NOMO-1 (cell line): ENCODE results near the gene SVEP1.
"Not testable (repeated sequence)": the region's sequence is repeated elsewhere in the genome, so short reads cannot be mapped to it uniquely, and the experiment has no call there.

Experiments used
- DNase-seq, 2 experiments: peaks; one replicate each; lab custom pipeline; 2025; ENCODE audit not compliant: unreplicated experiment in 2 of 2; lab: John Stamatoyannopoulos, UW

SVEP1 gene

GRCh38 chr9:110579034-110579861 lies at the start of gene SVEP1:
Gene SVEP1 (minus strand): TSS chr9:110579741. CDS start chr9:110579543, 198 bp downstream.
- DNase-seq = peak; percentile 15 to 18

DNA sequence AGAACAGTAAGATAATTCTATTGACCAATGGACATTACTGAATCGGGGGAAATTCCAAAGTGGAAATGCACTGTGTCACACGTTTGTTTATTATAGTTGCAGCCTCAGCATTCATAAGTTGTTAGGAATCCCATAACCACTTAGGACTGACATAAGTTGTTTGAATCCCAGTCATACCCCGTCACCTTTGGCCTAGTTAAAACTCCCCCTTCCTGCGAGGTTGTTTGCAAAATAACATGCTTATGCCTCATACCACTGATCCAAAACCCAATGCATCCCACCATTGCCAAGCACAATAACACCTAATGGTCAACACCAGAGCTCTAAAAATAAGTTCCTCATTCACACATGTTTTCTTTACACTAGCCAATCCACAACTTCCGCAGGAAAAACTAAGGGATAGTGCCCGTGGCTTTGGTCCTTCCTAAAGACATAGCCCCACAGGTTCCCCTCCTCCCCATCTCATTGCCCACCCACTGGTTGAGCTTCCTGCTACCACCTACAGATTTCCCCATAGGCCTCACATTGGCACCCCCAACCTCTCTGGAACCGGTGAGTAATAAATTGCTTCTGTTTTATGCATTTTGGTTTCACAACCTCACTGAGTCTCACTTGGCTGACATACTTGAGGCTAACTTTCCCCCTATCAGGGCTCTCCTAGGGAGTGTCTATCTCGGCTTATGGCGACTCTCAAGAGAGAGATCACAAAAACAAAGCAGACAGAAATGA lies 46.7 kb upstream of the SVEP1 start:
- DNase-seq = peak in 1 of 2 experiments; percentile 4

DNA sequence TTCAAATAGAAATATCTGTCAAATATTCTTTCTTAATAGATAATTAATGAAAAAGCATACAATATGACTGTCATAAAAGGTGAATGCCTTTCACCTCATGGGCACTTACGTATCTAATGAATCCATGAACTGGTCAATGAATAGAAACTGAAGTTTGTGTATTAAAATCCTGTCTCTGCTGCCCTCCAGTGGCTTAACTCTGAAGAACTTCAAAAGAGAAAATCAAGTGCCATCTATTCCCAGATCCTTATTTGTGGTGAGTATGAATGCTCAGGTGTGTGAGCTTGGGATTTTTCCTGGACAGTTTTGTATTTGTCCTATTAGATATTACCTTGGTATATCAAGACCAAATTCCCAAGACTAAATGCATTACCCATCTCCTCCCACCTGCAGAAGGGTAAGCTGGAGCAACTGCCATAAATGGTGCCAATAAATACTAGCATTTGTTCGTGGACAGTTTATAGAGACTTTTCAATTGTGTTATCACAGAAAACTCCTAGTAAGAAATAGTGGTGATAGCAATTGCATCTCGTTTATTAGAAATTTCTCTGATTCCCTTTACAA lies 44.0 kb upstream of the SVEP1 start:
- DNase-seq = peak in 1 of 2 experiments; percentile 59

- DNase-seq = no peak
Measured at GRCh38 chr9:110622368-110622767, 42.8 kb upstream of the SVEP1 start.

DNA sequence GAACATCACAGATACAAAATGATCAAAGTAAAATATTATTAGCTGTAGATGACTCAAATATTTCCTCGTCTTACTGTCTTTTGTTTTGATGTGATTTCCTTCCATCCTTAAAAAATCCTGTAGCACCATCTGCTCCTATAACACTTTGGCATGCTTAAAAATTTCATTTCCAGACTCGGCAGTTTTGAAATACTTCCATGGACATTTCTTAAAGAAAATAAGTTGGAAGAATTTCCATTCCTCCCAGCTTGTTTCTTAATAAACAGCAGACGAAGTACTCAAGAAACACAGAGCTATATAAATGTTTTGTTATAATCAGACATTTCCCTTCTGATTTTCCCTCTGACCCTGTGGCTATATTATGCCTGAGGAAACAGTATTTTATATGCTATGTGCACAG lies 41.2 kb upstream of the SVEP1 start:
- DNase-seq = no peak

DNA sequence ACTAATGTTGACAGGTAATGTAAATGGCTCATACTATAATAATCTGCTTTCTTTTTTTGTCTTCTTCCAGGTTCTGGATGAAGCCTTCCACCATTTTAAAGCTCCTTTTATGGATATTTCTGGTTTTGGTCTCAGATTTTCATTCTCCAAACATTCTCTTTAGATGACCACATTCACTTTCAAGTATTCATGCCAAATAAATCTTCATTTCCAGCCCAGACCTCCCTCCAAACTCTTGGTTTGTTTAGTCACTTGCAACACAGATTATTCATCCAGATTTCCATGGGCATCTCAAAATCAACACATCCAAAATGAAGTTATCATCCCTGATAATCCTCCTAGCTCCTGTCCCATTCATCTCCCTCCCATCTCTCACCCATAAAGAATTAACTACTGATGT lies 40.3 kb upstream of the SVEP1 start:
- no peak for DNase-seq

DNA sequence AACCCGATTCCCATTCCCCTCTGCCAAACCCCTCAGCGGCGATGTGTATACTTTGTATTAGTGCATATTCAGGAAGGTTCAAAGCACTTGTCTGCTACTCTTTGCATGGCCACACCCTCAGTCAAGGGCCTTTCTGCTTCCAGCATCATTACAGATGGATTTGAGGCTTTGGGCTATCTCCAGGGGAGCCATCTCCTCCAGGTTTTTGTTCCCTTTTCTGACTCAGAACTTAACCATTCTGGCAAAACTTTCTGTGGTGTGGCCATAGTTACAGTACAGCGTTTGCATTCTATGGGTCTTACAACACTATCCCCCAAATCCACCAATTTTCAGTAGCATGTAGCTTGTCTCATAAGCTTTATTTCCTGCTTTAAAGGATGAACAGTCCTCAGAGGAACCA lies 36.0 kb upstream of the SVEP1 start:
- no peak for DNase-seq

- not testable (repeated sequence) for DNase-seq
Measured at GRCh38 chr9:110614576-110614975, 35.0 kb upstream of the SVEP1 start.

DNA sequence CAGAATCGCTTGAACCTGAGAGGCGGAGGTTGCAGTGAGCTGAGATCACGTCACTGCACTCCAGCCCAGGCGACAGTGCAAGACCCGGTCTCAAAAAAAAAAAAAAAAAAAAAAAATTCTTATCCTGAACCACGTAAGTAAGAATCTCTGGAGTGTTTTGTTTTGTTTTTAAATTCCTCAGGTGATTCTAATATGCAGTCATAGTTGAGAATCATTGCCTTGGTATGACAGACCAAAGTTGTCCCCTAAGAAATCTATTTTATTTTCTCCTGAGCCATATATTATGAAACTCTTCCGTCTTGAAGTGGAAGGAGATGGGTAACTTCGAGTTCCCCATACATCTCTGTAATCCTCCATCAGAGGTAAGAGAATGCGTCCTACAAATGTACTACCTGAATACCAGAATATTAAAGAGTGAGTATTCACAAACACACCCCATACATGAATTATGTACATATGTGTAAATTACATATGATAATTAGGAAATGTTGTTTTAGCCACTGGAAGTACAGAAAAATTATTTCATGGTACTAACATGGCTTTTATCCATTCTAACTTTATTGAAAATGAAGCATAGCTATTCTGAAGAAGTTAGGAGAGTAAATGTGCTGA lies 26.7 kb upstream of the SVEP1 start:
- DNase-seq = no peak

DNA sequence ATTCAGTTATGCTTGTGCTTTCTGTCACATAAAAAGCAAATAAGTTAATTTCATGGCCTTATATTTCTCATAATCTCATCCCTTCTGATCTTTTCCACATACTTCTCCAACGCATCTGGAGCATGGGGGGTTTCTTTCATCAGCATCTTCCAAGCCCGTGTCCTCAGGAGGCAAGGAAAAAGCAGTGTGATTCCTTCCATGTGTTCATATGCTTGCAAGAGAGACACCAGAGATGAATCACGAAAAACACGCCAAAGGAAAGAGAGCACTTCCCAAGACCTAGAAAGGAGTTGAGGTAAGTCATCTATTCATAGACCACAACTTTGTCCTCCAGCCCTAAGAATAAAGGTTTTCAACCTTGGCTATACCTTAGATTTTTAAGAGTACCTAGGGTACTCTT lies 26.0 kb upstream of the SVEP1 start:
- DNase-seq = no peak

DNA sequence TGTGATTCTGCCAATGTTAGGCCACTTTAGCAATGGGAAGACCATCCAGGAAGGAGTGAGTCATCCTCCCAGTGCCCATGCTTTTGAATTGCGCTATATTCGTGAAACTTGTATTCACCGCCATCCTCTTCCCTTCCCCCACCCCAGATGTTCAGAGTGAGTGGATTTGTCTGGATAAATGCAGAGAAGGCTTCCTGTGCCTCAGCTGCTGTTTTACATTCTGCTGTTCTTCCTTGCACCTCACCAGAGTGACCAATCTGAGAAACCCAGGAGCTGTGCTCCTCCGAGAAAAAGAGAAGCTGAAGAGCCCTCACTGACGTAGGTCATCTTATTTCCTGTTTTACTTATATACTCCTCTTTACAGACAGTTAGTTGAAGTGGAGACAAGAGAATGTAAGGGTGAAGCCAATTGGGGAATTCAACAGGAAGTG lies 24.6 kb upstream of the SVEP1 start:
- peak in 1 of 2 experiments; percentile 30 for DNase-seq

DNA sequence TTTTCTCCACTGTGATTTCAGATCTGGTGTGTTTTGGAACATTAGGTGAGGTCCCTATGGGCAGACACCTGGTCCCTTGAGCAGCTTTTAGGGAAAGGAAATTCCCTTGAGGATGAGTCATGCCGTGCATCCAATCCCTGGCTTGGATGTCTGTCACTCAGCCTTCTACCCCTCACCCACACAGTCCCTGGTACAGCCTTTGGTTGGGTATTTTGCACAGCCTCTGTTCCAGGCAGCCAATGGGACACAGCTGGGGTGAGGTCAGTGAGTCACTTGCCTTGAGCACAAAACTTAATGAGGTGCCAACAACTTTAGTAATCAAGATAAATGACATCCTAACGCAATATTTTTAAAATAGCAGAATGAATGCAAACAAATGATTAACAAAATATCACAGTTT lies 22.7 kb upstream of the SVEP1 start:
- DNase-seq = no peak

DNA sequence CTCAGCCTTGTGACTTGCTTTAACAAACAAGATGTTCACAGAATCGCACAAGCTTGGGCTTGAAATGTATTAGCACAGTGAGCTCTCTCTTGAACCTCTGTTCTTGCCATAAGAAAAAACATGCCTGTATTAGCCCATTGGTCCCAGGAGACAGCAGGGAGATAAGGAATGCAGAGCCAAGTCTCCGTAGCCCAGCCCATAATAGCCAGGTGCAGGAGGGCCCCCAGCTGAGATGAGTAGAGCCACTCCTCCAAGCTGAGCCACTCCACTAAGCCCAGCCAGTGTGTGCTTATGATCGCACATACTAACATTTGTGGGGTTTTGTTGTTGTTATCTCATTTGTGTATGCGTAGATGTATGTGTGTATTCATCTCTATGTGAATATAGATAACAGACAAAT lies 21.6 kb upstream of the SVEP1 start:
- no peak for DNase-seq

GRCh38 chr9:110599468-110599867 lies 19.9 kb upstream of the SVEP1 start:
- DNase-seq = no peak

DNA sequence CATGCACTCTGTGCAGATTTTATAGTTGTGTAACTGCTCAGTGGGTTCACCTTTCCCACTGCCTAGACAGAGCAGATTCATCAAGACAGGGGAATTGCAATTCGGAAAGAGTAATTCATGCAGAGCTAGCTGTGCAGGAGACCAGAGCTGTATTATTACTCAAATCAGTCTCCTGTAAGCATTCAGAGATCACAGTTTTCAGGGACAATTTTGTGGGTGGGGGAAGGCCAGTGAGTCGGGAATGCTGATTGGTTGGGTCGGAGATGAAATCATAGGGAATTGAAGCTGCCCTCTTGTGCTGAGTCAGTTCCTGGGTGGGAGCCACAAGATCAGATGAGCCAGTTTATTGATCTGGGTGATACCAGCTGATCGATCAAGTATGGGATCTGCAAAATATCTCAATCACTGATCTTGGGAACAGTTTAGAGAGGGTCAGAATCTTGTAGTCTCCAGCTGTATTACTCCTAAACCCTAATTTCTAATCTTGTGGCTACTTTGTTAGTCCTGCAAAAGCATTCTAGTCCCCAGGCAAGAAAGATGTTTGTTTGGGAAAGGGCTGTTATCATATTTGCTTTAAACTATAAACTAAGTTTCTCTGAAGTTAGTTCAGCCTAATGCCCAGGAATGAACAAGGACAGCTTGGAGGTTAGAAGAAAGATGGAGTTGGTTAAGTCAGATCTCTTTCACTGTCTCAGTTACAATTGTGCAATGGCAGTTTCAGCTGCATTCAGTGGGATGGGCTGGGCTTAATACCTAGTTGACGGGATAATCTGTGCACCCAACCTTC lies 12.7 kb upstream of the SVEP1 start:
- no peak for DNase-seq

GRCh38 chr9:110591526-110591925 lies 12.0 kb upstream of the SVEP1 start:
- DNase-seq = no peak

DNA sequence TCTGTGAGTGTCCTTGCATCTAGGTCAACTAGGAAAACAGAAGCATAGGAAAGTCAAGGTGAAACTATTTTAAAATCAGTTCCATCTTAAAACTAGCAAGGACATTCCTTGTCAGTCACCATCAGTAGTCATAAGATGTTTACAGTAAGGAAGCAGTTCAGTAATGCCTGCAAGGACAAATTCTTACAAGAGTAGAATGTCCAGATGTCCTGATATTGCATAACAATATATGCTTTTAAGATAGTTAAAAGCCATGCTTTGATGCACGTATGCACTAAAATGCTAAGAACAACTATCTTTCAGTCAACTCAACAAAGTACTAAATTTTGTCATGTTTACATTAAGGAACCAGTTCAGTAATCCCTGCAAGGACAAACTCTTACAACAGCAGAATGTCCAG lies 11.3 kb upstream of the SVEP1 start:
- no peak for DNase-seq

- no peak for DNase-seq
Measured at GRCh38 chr9:110588296-110588695, 8.8 kb upstream of the SVEP1 start.

GRCh38 chr9:110583237-110583636 lies 3.7 kb upstream of the SVEP1 start:
- DNase-seq = peak in 1 of 2 experiments; percentile 10

DNA sequence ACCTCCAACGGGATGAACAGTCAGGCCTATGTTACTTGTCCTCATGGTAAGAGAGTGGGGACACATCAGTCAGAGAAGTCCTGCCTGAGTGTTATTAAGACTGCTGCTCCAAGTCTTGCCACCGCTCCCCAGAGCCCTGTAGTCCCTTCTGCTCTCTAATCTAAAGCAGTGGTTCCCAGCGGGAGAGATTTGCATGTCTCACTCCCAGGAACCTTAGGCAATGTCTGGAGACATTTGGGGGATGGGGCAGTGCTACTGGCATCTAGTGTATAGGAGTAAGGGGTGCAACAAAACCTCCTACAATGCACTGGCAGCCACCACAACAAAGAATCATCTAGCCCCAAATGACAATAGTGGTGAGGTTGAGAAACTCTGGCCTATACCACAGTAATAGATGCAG lies 2.6 kb upstream of the SVEP1 start:
- no peak for DNase-seq

- DNase-seq = no peak
Measured at GRCh38 chr9:110580850-110581249, 1.3 kb upstream of the SVEP1 start.
